GM12892 (cell line): ENCODE data around the gene SOAT1.

Source experiments
- POLR2A ChIP-seq: IDR thresholded peaks from 2 replicates; pipeline ENCODE4 v1.6.1; 2011; ENCODE audit warnings: low read depth, low read length, control low read depth
- POLR2AphosphoS5 ChIP-seq: IDR thresholded peaks from 2 replicates; pipeline ENCODE4 v1.6.1; 2011; ENCODE audit warnings: low read depth, low read length, control low read depth

GRCh38 chr1:179353546-179353945, 59.9 kb downstream of the SOAT1 start:
- no peak for TF ChIP-seq POLR2AphosphoS5
- no peak for TF ChIP-seq POLR2A
